Loucy (cell line): ENCODE results near the gene RASA4B.
A peak's percentile ranks its signal among the peaks of the same experiment; 100 is the strongest.
"Not testable (repeated sequence)": the region's sequence is repeated elsewhere in the genome, so short reads cannot be mapped to it uniquely, and the experiment has no call there.

Experiments used
- H2AFZ ChIP-seq: fragments of 200-600 bp; sonication (generic); 2 replicates; pipeline ENCODE4 v1.6.0; 2016; ENCODE audit warnings: antibody characterized with exemption, mild to moderate bottlenecking, low read length, moderate library complexity
- H3F3A ChIP-seq: fragments of 200-600 bp; 2 replicates; pipeline ENCODE4 v1.6.0; 2016; ENCODE audit warnings: antibody characterized with exemption, low read depth, mild to moderate bottlenecking
- H3K27me3 ChIP-seq: fragments of 200-600 bp; sonication (generic); 2 replicates; pipeline ENCODE4 v1.6.1; 2014; ENCODE audit warnings: low read length, mild to moderate bottlenecking; ENCODE audit not compliant: insufficient read depth, poor library complexity, severe bottlenecking
- H3K36me3 ChIP-seq: fragments of 200-600 bp; sonication (generic); 2 replicates; pipeline ENCODE4 v1.6.1; 2016; ENCODE audit warnings: low read length; ENCODE audit not compliant: insufficient read depth
- H3K4me1 ChIP-seq: fragments of 200-600 bp; sonication (generic); 2 replicates; pipeline ENCODE4 v1.5.1; 2014; ENCODE audit warnings: low read length, mild to moderate bottlenecking; ENCODE audit not compliant: insufficient read depth, poor library complexity, severe bottlenecking
- H3K4me2 ChIP-seq: fragments of 200-600 bp; sonication (generic); 2 replicates; pipeline ENCODE4 v1.6.0; 2014; ENCODE audit warnings: antibody characterized with exemption, low read length, low read depth, mild to moderate bottlenecking; ENCODE audit not compliant: poor library complexity, severe bottlenecking
- H3K4me3 ChIP-seq: fragments of 200-600 bp; sonication (generic); 2 replicates; pipeline ENCODE4 v1.5.1; 2014; ENCODE audit warnings: low read length, mild to moderate bottlenecking, mixed read lengths; ENCODE audit not compliant: poor library complexity, severe bottlenecking
- H3K79me2 ChIP-seq: fragments of 200-600 bp; sonication (generic); 2 replicates; pipeline ENCODE4 v1.6.1; 2014; ENCODE audit warnings: low read length; ENCODE audit not compliant: insufficient read depth
- H3K9ac ChIP-seq: fragments of 200-600 bp; sonication (generic); 2 replicates; pipeline ENCODE4 v1.6.0; 2014; ENCODE audit warnings: mild to moderate bottlenecking, low read depth, low read length, moderate library complexity; ENCODE audit not compliant: poor library complexity, severe bottlenecking
- H3K9me2 ChIP-seq: fragments of 200-600 bp; sonication (generic); replicated peaks from 2 replicates; pipeline ENCODE4 v1.6.1; 2016; ENCODE audit warnings: low read depth, low read length, mixed read lengths
- H3K9me3 ChIP-seq: fragments of 200-600 bp; sonication (generic); 2 replicates; pipeline ENCODE4 v1.6.1; 2014; ENCODE audit warnings: mild to moderate bottlenecking, antibody characterized with exemption, low read length, low read depth; ENCODE audit not compliant: insufficient read depth
- H4K20me1 ChIP-seq: fragments of 200-600 bp; sonication (generic); 2 replicates; pipeline ENCODE4 v1.6.0; 2014; ENCODE audit warnings: antibody characterized with exemption, low read length, mild to moderate bottlenecking; ENCODE audit not compliant: insufficient read depth, poor library complexity, severe bottlenecking
- TF ChIP-seq, protein P1 (sequence below): fragments of 200-600 bp; sonication (generic); conservative IDR thresholded peaks from 2 replicates; pipeline ENCODE4 v1.5.1; 2014; ENCODE audit warnings: mild to moderate bottlenecking, antibody characterized with exemption, low read length

The RASA4B gene

DNA sequence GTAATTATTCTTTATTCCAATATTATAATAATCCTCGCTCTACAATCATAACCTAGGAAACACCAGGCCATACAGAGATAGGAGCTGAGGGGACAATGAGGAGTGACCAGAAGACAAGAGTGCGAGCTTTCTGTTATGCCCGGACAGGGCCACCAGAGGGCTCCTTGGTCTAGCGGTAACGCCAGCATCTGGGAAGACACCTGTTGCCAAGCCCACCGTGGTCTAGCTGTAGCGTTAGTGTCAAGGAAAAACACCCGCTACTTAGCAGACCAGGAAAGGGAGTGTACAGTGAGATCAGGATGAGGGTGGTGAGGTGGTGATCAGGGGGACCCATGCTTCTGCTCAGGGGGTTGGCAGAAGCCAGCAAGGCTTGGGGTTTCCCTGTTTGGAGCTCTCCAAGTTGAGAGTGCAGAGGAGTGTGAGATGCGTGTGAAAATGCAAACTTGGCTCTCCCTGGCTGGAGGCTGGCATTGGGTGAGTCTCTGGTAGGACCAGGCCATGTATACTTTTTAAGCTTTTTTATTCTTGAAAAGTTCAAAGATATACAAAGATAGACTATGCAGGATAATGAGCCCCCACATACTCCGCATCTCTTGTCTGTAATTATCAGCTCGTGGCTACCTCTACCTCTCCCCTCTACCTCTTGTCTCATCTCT lies 37.5 kb downstream of the RASA4B start:
- H4K20me1 ChIP-seq, H3K4me3 ChIP-seq, H3K4me1 ChIP-seq, H2AFZ ChIP-seq, H3K4me2 ChIP-seq, H3K9me3 ChIP-seq, H3K36me3 ChIP-seq, H3K9ac ChIP-seq, H3F3A ChIP-seq, H3K9me2 ChIP-seq, H3K27me3 ChIP-seq, H3K79me2 ChIP-seq: not testable (repeated sequence)
- TF ChIP-seq, protein P1, sequence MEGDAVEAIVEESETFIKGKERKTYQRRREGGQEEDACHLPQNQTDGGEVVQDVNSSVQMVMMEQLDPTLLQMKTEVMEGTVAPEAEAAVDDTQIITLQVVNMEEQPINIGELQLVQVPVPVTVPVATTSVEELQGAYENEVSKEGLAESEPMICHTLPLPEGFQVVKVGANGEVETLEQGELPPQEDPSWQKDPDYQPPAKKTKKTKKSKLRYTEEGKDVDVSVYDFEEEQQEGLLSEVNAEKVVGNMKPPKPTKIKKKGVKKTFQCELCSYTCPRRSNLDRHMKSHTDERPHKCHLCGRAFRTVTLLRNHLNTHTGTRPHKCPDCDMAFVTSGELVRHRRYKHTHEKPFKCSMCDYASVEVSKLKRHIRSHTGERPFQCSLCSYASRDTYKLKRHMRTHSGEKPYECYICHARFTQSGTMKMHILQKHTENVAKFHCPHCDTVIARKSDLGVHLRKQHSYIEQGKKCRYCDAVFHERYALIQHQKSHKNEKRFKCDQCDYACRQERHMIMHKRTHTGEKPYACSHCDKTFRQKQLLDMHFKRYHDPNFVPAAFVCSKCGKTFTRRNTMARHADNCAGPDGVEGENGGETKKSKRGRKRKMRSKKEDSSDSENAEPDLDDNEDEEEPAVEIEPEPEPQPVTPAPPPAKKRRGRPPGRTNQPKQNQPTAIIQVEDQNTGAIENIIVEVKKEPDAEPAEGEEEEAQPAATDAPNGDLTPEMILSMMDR = 0 out of 2 replicates have a peak, but pooled peaks have one; percentile 28

- not testable (repeated sequence) for H3K4me1 ChIP-seq, H3K4me2 ChIP-seq, H3K36me3 ChIP-seq, H3K4me3 ChIP-seq, H2AFZ ChIP-seq, H3K9ac ChIP-seq, H3K9me2 ChIP-seq, H3F3A ChIP-seq, H4K20me1 ChIP-seq, H3K9me3 ChIP-seq, H3K79me2 ChIP-seq, H3K27me3 ChIP-seq
Measured at GRCh38 chr7:102479209-102479584, 38.4 kb downstream of the RASA4B start.

DNA sequence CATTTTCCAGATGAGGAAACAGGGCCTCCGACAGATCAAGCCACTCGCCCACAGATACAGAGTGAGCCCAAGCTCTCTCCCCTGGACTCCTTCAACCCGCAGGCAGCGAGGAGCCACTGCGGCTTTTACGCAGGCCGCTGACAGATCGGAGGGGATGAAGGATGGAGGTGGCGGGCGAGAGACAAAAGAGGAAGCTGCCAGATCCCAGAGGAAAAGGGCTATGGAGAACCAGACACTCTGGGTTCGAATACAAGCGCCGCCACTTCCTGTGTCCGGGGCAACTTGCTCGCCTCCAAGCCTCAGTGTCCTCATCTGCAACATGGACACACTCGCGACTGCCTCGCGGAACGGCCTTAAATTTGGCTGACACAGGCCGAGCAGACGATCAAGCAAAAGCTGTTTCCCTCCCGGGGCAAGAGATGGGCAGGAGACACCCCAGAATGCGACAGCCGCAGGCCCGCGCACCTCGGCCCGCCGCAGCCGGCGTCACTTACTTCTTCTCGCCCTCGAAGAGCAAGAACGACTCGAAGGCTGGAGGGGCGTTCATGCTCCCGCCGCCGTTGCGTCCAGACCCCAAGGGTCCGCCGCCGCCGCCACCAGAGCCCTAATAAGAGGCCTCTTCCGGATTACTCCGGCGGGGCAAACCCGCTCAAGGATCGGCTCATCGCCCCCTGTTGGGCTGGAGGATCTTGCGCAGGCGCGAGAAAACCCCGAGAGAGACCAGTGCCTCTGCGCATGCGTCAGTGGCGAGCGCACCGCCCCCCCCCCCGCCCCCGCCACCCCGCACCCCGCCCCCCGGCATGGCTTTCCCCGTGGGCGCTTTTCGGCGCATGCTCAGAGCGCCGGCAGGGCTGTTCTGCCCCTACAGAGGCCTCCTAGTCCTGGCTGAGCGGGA lies 39.0 kb downstream of the RASA4B start, which contains the start of gene POLR2J:
Gene POLR2J, minus strand, starts transcription at position 609 of the 895 bp plus-strand sequence. Its CDS starts 62 bp downstream, at position 547.
- H3K4me3 ChIP-seq = peak within 1 kb of the TSS; percentile 60
- not testable (repeated sequence) for H3K9ac ChIP-seq

DNA sequence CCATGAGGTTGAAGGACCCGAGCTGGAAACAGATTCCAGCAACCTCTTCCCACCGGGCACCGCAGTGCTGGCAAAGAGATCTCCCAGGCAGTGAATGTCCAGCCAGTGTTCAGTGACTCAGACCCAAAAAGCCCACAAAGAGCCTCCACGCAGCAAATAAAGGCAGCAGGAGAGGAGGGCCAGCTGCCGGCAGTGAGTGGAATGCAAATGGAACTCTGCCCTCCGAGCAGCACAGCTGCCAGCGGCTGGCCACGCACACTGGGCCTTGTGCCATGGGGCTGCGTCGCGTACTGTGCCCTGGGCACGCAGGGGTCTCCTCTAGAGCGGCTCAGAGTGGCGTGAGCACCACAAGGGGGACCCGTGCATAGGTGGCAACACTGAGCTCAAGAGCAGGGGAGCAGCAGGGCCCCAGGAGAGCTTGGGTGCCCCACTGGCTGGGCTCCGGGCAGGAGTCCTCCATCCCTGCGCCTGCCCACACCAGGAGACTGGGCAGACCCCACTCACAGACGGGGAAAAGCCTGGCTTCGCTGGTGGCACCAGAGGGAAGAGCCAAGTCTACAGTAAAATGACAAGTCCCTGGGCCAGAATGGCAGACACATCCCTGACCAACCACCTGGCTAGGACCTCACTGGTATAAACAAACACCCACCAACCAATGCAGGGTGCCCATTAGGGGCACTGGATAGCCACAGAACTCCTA lies 42.7 kb downstream of the RASA4B start:
- H3K4me2 ChIP-seq, H3K9me2 ChIP-seq, H3F3A ChIP-seq, H4K20me1 ChIP-seq, H3K4me3 ChIP-seq, H3K9ac ChIP-seq, H3K36me3 ChIP-seq, H3K79me2 ChIP-seq, H3K9me3 ChIP-seq, H3K27me3 ChIP-seq, H2AFZ ChIP-seq, H3K4me1 ChIP-seq: not testable (repeated sequence)

More for the DNA sequence above, 39.0 kb downstream of the RASA4B start, which contains the start of gene POLR2J:
- not testable (repeated sequence) for H2AFZ ChIP-seq, H3K27me3 ChIP-seq, H3K79me2 ChIP-seq, H3K4me2 ChIP-seq, H3K36me3 ChIP-seq, H3K9me2 ChIP-seq, H3F3A ChIP-seq, H3K4me1 ChIP-seq, H4K20me1 ChIP-seq, H3K9me3 ChIP-seq
- TF ChIP-seq, protein P1 = 0 out of 2 replicates have a peak, but pooled peaks have one; percentile 12

DNA sequence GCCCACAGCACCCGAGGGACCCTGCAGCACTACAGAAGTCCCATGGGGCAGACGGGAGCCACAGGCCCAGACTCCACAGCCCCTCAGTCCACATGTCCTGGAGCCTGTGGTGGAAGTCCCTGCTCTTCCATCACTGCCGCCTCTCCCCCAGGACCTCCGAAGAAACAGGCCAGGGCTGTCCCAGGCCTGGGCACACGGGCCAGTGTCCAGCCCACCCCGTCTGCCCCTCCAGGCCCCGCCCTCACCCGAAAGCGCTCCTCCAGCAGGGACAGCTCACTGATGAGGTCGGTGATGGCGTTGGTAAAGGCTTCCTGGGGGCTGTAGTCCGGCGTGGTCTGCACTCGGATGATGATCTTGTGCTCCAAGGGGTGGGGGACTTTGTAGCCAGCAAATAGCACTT lies 43.5 kb downstream of the RASA4B start:
- H3K4me3 ChIP-seq, H3K27me3 ChIP-seq, H2AFZ ChIP-seq, H3K36me3 ChIP-seq, H3K4me2 ChIP-seq, H3K9me2 ChIP-seq, H4K20me1 ChIP-seq, H3K79me2 ChIP-seq, H3K9ac ChIP-seq, H3K9me3 ChIP-seq, H3K4me1 ChIP-seq, H3F3A ChIP-seq: not testable (repeated sequence)
